Subcutaneous abdominal adipose tissue (tissue), 5 donors: ENCODE measurements around the gene SORD.

ENCODE experiments used
- H3K27ac ChIP-seq: one replicate; pipeline ENCODE4 v1.7.0; 2013; ENCODE audit warnings: low read depth, mild to moderate bottlenecking, inconsistent platforms, low read length, moderate library complexity
- H3K27me3 ChIP-seq, 5 donors: one replicate each; pipeline ENCODE4 v1.7.0; 2013; ENCODE audit warnings: low read length in 5 of 5, inconsistent platforms in 1 of 5; ENCODE audit not compliant: control insufficient read depth in 5 of 5, insufficient read depth in 4 of 5
- H3K36me3 ChIP-seq, 5 donors: one replicate each; pipeline ENCODE4 v1.7.0; 2013; ENCODE audit warnings: low read length in 5 of 5; ENCODE audit not compliant: control insufficient read depth in 5 of 5, insufficient read depth in 5 of 5
- H3K4me1 ChIP-seq, 5 donors: one replicate each; pipeline ENCODE4 v1.7.0; 2013; ENCODE audit warnings: low read length in 5 of 5, mild to moderate bottlenecking in 3 of 5, moderate library complexity in 1 of 5; ENCODE audit not compliant: control insufficient read depth in 5 of 5, insufficient read depth in 5 of 5
- H3K4me3 ChIP-seq, 5 donors: one replicate each; pipeline ENCODE4 v1.7.0; 2013; ENCODE audit warnings: low read length in 5 of 5, low read depth in 1 of 5
- H3K9ac ChIP-seq, 5 donors: one replicate each; pipeline ENCODE4 v1.7.0; 2013; ENCODE audit warnings: low read length in 5 of 5, mild to moderate bottlenecking in 4 of 5, moderate library complexity in 3 of 5
- H3K9me3 ChIP-seq, 5 donors: one replicate each; pipeline ENCODE4 v1.7.0; 2013; ENCODE audit warnings: low read length in 5 of 5; ENCODE audit not compliant: control insufficient read depth in 5 of 5
- donor health status: healthy.
- donor health status: healthy.
- donor health status: healthy.
- donor health status: healthy.
- donor health status: healthy.

SORD gene

DNA sequence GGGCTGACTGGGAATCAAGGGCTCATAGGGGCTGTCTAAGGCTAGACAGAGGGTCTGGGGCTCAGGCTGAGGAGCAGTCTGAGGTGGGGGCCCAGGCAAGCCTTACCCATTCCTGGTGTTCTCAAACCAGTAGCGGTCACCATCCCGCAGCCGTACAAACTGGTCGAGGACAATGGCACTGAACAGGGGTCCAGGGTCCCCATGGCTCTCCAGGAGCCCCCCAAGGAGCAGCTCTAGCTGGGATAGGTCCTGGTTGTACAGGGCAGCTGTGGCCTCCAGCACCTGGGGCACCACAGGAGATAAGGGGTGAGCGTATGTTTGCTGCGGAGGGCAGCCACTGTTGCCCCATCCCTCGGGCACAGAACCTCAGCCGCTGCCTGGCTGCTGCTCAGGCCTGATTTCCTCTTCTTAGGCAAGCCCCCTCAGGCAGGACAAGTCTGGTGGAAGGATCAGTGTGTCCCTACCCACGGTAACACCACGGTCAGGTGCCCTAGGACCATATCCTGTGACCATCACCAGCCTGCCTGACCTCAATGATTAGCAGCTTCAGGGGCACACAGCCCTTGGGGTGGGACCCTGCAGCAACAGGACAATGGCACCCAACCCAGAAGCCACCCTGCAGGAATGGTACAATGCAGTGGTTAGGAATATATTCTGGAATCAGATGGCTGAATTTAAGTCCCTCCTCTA, 85.1 kb downstream of the SORD start:
- Histone ChIP-seq H3K9me3 (no peaks in the 10 kb centered on the region), H3K27me3 (peaks cover 19 to 50% (median 38%) of the 10 kb centered on the region in 5 donors), H3K36me3 (no peaks in the 10 kb centered on the region), H3K4me1 (peaks cover 0 to 12% (median 10%) of the 10 kb centered on the region in 5 donors), H3K4me3 (no peak overlapping the region), H3K9ac (no peak overlapping the region), H3K27ac (no peak overlapping the region)

DNA sequence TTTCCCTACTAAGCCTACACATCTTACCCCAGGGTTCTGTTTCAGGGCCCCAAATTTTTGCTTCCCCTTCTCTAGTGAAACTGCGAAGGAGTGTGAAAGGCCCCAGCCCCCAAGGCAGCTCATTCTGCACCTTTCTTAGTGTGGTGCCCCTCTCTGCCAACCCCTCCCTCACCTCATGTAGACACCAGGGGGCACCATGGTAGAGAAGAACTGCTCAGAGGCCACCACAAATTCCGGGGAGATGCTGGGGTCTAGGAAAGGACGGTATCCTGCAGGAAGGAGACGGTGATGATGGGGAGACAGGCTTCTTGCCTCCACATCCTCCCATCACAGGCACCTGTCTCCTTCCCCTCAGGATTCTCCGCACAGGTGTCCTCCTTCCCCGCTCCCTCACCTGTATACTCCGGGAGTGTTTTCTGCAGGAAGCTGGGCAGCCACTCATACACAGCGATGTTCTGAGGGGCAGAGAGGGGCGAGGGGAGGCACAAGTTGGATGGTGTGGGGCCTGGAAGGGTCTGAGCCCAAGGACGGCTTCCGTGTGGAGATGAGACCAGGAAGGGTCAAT, 87.3 kb downstream of the SORD start:
- H3K9ac ChIP-seq = no peak overlapping the region
- H3K27me3 ChIP-seq = peaks cover 39 to 72% (median 60%) of the 10 kb centered on the region in 5 donors
- H3K36me3 ChIP-seq = no peaks in the 10 kb centered on the region
- H3K9me3 ChIP-seq = no peaks in the 10 kb centered on the region
- H3K27ac ChIP-seq = no peak overlapping the region
- H3K4me1 ChIP-seq = peaks cover 0 to 19% (median 16%) of the 10 kb centered on the region in 5 donors
- no peak overlapping the region for H3K4me3 ChIP-seq

DNA sequence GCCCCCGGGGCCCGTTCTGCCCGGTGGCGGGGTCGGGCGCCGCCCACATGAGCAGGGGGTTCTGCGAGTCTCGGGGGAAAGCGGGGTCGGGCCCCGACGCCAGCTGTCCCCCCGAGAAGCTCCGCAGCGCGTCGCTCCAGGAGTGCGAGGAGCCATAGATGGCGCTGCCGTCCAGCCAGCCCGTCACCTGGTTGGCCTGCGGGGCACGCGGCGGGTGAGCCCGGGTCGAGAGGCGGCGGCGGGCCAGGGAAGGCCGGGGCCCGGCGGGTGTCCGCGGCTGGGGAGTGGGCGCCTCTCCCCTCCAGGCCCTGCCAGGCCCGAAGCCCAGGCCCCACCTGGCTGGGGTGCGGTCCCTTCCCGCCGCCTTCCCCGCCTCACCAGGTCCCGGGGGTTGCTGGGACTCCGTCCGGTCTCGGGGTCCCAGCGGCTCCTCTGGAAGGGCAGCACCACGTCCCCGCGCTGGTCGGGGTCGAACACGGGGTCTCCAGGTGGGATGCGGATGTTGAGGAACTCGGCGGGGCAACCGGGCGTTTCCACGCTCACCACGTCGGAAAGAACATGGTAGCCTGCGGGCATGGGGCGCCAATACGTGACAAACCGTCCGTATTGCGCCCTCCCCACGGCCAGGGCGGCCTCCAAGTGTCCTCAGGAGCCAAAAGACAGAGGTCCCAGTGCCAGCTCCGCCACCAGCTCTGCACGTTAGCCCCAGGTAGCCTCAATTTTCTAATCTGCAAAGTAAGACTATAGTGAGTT, 88.6 kb downstream of the SORD start:
- Histone ChIP-seq H3K9me3 (no peaks in the 10 kb centered on the region), H3K4me3 (no peak overlapping the region), H3K36me3 (no peaks in the 10 kb centered on the region), H3K4me1 (peaks cover 1 to 20% (median 20%) of the 10 kb centered on the region in 5 donors), H3K9ac (no peak overlapping the region), H3K27me3 (peaks cover 52 to 80% (median 72%) of the 10 kb centered on the region in 5 donors), H3K27ac (no peak overlapping the region)

DNA sequence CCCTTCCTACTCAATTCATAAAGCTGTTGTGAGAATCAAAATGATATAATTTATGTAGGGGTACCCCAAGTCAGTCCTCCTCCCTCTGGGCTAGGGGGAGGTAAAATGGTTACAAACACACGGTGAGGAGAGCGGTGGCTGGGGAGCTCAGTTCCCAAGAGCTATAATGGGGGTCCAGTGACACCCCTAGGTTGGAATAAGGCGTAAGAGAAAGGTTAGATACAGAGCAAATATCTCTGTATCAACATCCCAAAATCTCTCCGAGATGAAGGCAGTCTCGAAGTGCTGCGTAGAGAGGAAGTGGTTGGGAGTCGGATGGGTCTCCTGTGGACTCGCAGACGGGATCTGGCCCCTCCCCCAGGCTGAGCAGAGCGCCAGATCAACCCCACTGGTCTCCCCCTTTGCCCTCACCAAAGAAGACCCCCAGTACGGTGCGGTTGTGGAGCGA, 89.2 kb downstream of the SORD start:
- H3K4me1 ChIP-seq = peaks cover 1 to 26% (median 26%) of the 10 kb centered on the region in 5 donors
- no peak overlapping the region for H3K27ac ChIP-seq
- H3K4me3 ChIP-seq = peak overlapping the region in 1 of 5 donors; percentile 17
- H3K27me3 ChIP-seq = peaks cover 57 to 83% (median 78%) of the 10 kb centered on the region in 5 donors
- H3K9ac ChIP-seq = no peak overlapping the region
- H3K9me3 ChIP-seq = no peaks in the 10 kb centered on the region
- no peaks in the 10 kb centered on the region for H3K36me3 ChIP-seq

DNA sequence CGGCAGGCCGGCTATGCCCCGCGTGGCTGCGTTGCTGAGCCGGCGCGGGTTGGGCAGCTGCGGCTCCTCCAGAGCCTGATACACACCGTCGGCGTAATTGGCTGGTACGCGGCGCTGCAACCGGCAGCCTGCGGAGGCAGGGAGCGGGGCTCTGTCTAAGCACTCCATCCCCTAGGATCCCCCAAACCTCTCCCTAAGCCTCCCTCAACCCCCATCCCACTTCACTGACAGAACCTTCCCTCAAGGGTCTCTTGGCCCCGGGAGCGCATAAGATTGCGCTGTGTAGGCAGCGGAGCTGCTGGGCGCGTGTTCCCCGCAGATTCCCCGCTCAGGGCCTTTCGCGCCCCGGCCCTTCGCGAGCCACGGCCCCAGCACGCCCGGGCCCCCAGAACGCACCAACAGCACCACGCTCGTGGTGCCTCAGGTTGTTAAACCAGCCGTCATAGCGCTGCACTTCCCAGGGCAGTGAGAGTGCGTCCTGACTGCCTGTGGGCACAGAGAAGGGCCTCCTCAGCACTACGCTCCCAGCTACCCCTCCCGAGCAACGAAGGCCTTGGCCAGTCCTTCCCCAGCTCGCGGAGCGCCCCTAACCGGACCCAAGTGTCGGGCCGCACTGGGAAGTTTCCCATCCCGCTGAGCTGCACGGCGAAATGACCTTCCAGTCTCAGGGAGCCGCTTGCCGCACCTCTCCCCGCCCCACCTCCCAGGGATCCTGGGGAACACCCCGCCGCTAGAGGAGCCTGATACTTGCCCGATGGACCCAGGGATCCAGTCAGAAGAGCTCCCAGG, 89.8 kb downstream of the SORD start:
- peaks cover 62 to 88% (median 84%) of the 10 kb centered on the region in 5 donors for H3K27me3 ChIP-seq
- H3K9me3 ChIP-seq = no peaks in the 10 kb centered on the region
- H3K4me3 ChIP-seq = peak overlapping the region in 2 of 5 donors; percentile 9 to 17
- peaks cover 1 to 32% (median 32%) of the 10 kb centered on the region in 5 donors for H3K4me1 ChIP-seq
- no peaks in the 10 kb centered on the region for H3K36me3 ChIP-seq
- H3K27ac ChIP-seq = no peak overlapping the region
- no peak overlapping the region for H3K9ac ChIP-seq

DNA sequence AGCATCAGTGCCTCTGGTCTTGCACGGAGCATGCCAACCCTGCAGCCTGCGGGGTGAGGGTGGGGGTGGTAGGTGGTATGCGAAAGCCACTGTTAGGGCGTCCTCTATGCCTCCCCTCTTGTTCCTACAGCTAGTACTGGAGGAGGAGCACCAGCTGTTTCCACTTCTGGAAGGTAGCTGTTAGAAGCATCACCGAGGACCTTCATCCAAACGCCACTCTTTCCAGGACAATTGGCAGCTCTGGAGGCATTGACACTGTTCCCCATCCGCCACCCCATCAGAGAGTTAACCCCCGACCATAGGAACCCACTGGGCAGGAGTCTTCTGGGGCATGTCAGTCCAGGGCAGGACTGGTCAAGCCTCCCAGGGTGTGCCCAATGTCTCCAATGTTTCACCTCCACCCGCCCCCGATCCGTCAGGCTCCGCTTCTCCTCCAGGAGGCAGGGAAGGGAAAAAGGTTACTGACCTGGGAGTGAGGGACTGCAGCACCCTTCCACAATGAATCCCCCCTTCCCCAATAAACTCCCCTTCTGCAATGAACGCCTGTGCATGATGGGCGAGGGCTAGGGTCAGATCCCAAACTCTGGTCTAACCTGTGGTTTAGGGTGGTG, 90.5 kb downstream of the SORD start:
- Histone ChIP-seq H3K4me3 (no peak overlapping the region), H3K27me3 (peaks cover 63 to 84% (median 81%) of the 10 kb centered on the region in 5 donors), H3K9me3 (no peaks in the 10 kb centered on the region), H3K4me1 (peaks cover 1 to 36% (median 35%) of the 10 kb centered on the region in 5 donors), H3K9ac (no peak overlapping the region), H3K36me3 (no peaks in the 10 kb centered on the region), H3K27ac (no peak overlapping the region)

DNA sequence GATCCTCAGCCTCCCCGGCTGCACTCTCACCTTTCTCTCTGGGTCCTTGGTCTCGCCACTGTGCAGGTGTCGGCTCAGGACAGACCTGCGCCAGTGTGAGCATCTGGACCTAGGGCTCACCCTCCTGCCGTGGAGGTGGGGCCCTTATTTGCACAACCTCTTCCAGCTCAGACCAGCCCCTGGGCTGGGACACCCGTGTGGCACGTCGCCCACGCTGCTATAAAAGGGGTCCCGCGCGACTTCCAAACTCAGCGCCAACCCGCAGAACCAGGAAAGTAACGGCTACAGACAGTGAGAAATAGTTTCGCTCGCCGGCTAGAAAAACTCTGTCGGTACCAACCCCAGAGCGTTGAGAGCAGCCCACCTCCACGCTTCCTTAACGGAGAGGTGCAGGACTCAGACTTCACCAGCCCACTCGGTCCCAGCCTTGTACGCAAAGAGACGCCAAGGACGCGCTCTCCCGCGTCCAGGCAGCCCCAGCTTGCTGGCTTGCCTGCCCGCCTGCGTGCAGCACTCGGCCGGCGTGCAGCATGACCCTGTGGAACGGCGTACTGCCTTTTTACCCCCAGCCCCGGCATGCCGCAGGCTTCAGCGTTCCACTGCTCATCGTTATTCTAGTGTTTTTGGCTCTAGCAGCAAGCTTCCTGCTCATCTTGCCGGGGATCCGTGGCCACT, 91.2 kb downstream of the SORD start, which contains the start of the genes DUOX2 and DUOXA2:
Gene DUOX2, minus strand, starts transcription at position 97 of the 675 bp plus-strand sequence. CDS start 761 bp downstream, outside the sequence.
Gene DUOXA2, plus strand, starts transcription at position 251 of the 675 bp plus-strand sequence. Its CDS starts 280 bp downstream, at position 531.
- Histone ChIP-seq H3K27me3 (peaks cover 63 to 81% (median 78%) of the 10 kb centered on the region in 5 donors), H3K27ac (no peak within 1 kb of the TSS), H3K4me1 (peaks cover 1 to 36% (median 35%) of the 10 kb centered on the region in 5 donors), H3K9ac (no peak within 1 kb of the TSS), H3K9me3 (no peaks in the 10 kb centered on the region), H3K4me3 (peak within 1 kb of the TSS in 1 of 5 donors; percentile 9), H3K36me3 (no peaks in the 10 kb centered on the region)

DNA sequence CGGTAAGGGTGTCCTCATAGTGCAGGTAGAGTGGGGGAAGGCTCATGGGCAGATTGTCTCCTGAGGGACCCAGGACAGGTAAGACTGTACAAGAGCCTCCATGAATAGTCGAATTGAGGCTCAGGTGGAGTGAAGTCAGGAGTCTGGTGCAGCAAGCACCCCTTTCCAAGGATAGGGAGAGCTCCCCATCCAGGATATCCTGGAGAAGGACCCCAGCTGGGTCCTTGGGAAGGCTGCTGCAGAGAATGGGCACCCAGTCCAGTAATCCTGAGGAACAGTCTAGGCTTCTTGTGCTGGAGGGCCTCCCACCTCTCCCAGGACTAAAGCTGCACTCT, 91.7 kb downstream of the SORD start:
- H3K36me3 ChIP-seq = no peaks in the 10 kb centered on the region
- no peak overlapping the region for H3K27ac ChIP-seq
- H3K9me3 ChIP-seq = no peaks in the 10 kb centered on the region
- peaks cover 1 to 36% (median 35%) of the 10 kb centered on the region in 5 donors for H3K4me1 ChIP-seq
- no peak overlapping the region for H3K9ac ChIP-seq
- H3K4me3 ChIP-seq = no peak overlapping the region
- peaks cover 60 to 80% (median 75%) of the 10 kb centered on the region in 5 donors for H3K27me3 ChIP-seq
